Natural killer cell (primary cell): Measurements from ENCODE around the gene IL1RAP. TPM values are rescaled to one million over a fixed set of nuclear protein-coding genes. Genes with fewer than 3 reads are reported as not detected.

Experiments
- ATAC-seq, 3 donors: fragments of 150-1000 bp in 2 of 3; fragments of 200-7000 bp in 1 of 3; cut with Tn5 transposase; 1 replicate in 1 of 3; 2 replicates in 2 of 3; pipeline ENCODE4 v1.10.0; 2021; ENCODE audit warnings: mild to moderate bottlenecking in 2 of 3, moderate library complexity in 2 of 3
- DNase-seq, 2 donors: peaks; one replicate each; pipeline versions ENCODE4 v3.0.0 to v3.0.0-alpha.2; 2013 to 2021; ENCODE audit warnings: mixed read lengths in 1 of 2
- H3K27ac ChIP-seq: one replicate; pipeline ENCODE4 v1.5.1; 2013; ENCODE audit warnings: mild to moderate bottlenecking, low read length
- H3K27me3 ChIP-seq: one replicate; pipeline ENCODE4 v1.6.1; 2013; ENCODE audit warnings: low read length; ENCODE audit not compliant: control insufficient read depth, insufficient read depth
- H3K36me3 ChIP-seq: one replicate; pipeline ENCODE4 v1.6.1; 2013; ENCODE audit warnings: low read length; ENCODE audit not compliant: control insufficient read depth, insufficient read depth
- H3K4me1 ChIP-seq: one replicate; pipeline ENCODE4 v1.6.1; 2013; ENCODE audit warnings: low read length; ENCODE audit not compliant: control insufficient read depth, insufficient read depth
- H3K4me3 ChIP-seq: one replicate; pipeline ENCODE4 v1.5.1; 2013; ENCODE audit warnings: low read length
- H3K9me3 ChIP-seq: one replicate; pipeline ENCODE4 v1.6.1; 2013; ENCODE audit warnings: low read length; ENCODE audit not compliant: control insufficient read depth, insufficient read depth
- H3K27ac Mint-ChIP-seq, 2 donors: one replicate each; pipeline ENCODE4 v1.8.0; 2022; ENCODE audit warnings: mild to moderate bottlenecking in 2 of 2, mixed read lengths in 2 of 2, moderate library complexity in 1 of 2
- H3K27me3 Mint-ChIP-seq, 2 donors: one replicate each; pipeline ENCODE4 v1.8.0; 2022; ENCODE audit warnings: low read depth in 2 of 2, mixed read lengths in 2 of 2
- H3K36me3 Mint-ChIP-seq: one replicate; pipeline ENCODE4 v1.8.0; 2022; ENCODE audit warnings: mixed read lengths
- H3K4me1 Mint-ChIP-seq, 2 donors: one replicate each; pipeline ENCODE4 v1.8.0; 2022; ENCODE audit warnings: mixed read lengths in 2 of 2
- H3K4me3 Mint-ChIP-seq: one replicate; pipeline ENCODE4 v1.8.0; 2022; ENCODE audit warnings: mild to moderate bottlenecking, moderate library complexity, mixed read lengths
- H3K9me3 Mint-ChIP-seq, 2 donors: one replicate each; pipeline ENCODE4 v1.8.0; 2022; ENCODE audit warnings: mixed read lengths in 2 of 2
- CTCF ChIP-seq: fragments of 200-600 bp; IDR thresholded peaks from one replicate; pipeline ENCODE4 v1.8.0; 2022; ENCODE audit warnings: antibody characterized with exemption
- WGBS: methylation state at CpG from one replicate; pipeline ENCODE4 v1.1.7; 2013; ENCODE audit warnings: missing lambda C conversion rate; ENCODE audit not compliant: insufficient coverage; 5-methylcytosine and 5-hydroxymethylcytosine counted together
- intact Hi-C: fragments of 100-400 bp; cut with micrococcal nuclease; formaldehyde crosslinking; loops from one replicate; pipeline ENCODE4 v1.14.2; 2022
- total RNA-seq, 4 donors: library from RNA; stranded (reverse); fragments of 120-200 nt in 1 of 4; gene quantifications; one replicate each; pipeline versions ENCODE4 v1.2.3 to v1.2.4, GENCODE V29; 2013 to 2022

Gene IL1RAP
- total RNA-seq, 3 donors from 2014 or later (not counting 1 experiment from before 2014, with no cell fraction given), result 11.4 to 19.8 (median 15.1) TPM

- peaks cover 10% of the 10 kb centered on the region for H3K27me3 ChIP-seq
- no peaks in the 10 kb centered on the region for H3K4me1 ChIP-seq
- WGBS, result 100% methylated on average over 1 of the region's 2 CpGs
- Mint-ChIP-seq H3K36me3 (no peaks in the 10 kb centered on the region), H3K27ac (no peak overlapping the region), H3K4me1 (no peaks in the 10 kb centered on the region), H3K27me3 (peaks cover 22 to 76% of the 10 kb centered on the region in 2 donors), H3K9me3 (no peaks in the 10 kb centered on the region), H3K4me3 (no peak overlapping the region)
- no peaks in the 10 kb centered on the region for H3K36me3 ChIP-seq
- no peaks in the 10 kb centered on the region for H3K9me3 ChIP-seq
- TF ChIP-seq CTCF, result no peak
- intact Hi-C loops, result loop anchor here (1.0 kb wide), 1 partner anchor 35 kb away; no protein-coding TSS in a partner anchor
- ATAC-seq (no peak), DNase-seq (no peak)
- H3K27ac ChIP-seq, result no peak overlapping the region
- H3K4me3 ChIP-seq, result no peak overlapping the region
Observed at GRCh38 chr3:190498293-190498692, 15.6 kb upstream of the IL1RAP start.

- Histone ChIP-seq H3K4me1 (no peaks in the 10 kb centered on the region), H3K36me3 (no peaks in the 10 kb centered on the region), H3K27ac (no peak overlapping the region), H3K4me3 (no peak overlapping the region), H3K27me3 (peaks cover 10% of the 10 kb centered on the region), H3K9me3 (no peaks in the 10 kb centered on the region)
- Mint-ChIP-seq H3K27me3 (peaks cover 22 to 73% of the 10 kb centered on the region in 2 donors), H3K4me1 (no peaks in the 10 kb centered on the region), H3K36me3 (no peaks in the 10 kb centered on the region), H3K4me3 (no peak overlapping the region), H3K27ac (no peak overlapping the region), H3K9me3 (no peaks in the 10 kb centered on the region)
- DNase-seq (no peak), ATAC-seq (no peak)
- no peak for TF ChIP-seq CTCF
- intact Hi-C loops, result no loop called here
- 45% methylated on average over 1 of the region's 2 CpGs for WGBS
Observed at GRCh38 chr3:190499122-190499521, 14.8 kb upstream of the IL1RAP start.

- no peak for DNase-seq
- Mint-ChIP-seq H3K4me1 (no peaks in the 10 kb centered on the region), H3K27me3 (peaks cover 21 to 41% of the 10 kb centered on the region in 2 donors), H3K4me3 (no peak overlapping the region), H3K27ac (no peak overlapping the region), H3K36me3 (no peaks in the 10 kb centered on the region), H3K9me3 (no peaks in the 10 kb centered on the region)
- H3K27me3 ChIP-seq, result peaks cover 8% of the 10 kb centered on the region
- WGBS, result 68% methylated on average over 2 of the region's 3 CpGs
- no peak for TF ChIP-seq CTCF
- no peaks in the 10 kb centered on the region for H3K9me3 ChIP-seq
- no peaks in the 10 kb centered on the region for H3K4me1 ChIP-seq
- no peaks in the 10 kb centered on the region for H3K36me3 ChIP-seq
- intact Hi-C loops, result no loop called here
- no peak for ATAC-seq
- no peak overlapping the region for H3K4me3 ChIP-seq
- no peak overlapping the region for H3K27ac ChIP-seq
Observed at GRCh38 chr3:190502946-190503345, 10.9 kb upstream of the IL1RAP start.
